K562 (cell line): ENCODE measurements around the gene HIVEP1. TPM values are rescaled to one million over a fixed set of nuclear protein-coding genes. Genes with fewer than 3 reads are reported as not detected.
A peak's percentile ranks its signal among the peaks of the same experiment; 100 is the strongest.

Experiments used
- CHCHD3 ChIP-seq: fragments of 250-450 bp; sonication (Bioruptor Pico); IDR thresholded peaks from 2 replicates; pipeline ENCODE4 v2.1.2; 2022; ENCODE audit warnings: mild to moderate bottlenecking
- CREBBP ChIP-seq: IDR thresholded peaks from one replicate; pipeline ENCODE4 v1.6.1; 2012; ENCODE audit warnings: low read depth, mild to moderate bottlenecking, control low read depth, inconsistent platforms, low read length
- MITF ChIP-seq: IDR thresholded peaks from 2 replicates; pipeline ENCODE4 v1.6.1; 2014; ENCODE audit warnings: antibody characterized with exemption
- NR1H2 ChIP-seq: sonication (generic); formaldehyde crosslinking; IDR thresholded peaks from 2 replicates; pipeline ENCODE4 v1.4.0; 2020; ENCODE audit warnings: mild to moderate bottlenecking, missing genetic modification reagents
- POLR2B ChIP-seq: fragments of 450-650 bp; IDR thresholded peaks from 2 replicates; pipeline ENCODE4 v1.6.1; 2018; ENCODE audit warnings: low read depth; ENCODE audit not compliant: partially characterized antibody
- RAD51 ChIP-seq: fragments of 450-650 bp; IDR thresholded peaks from 2 replicates; pipeline ENCODE4 v1.7.1; 2016; ENCODE audit warnings: low read depth, mild to moderate bottlenecking, borderline replicate concordance
- RHOXF2B ChIP-seq: fragments of 250-450 bp; sonication (Bioruptor Pico); conservative IDR thresholded peaks from 2 replicates; pipeline ENCODE4 v1.5.1; 2021
- RREB1 ChIP-seq: fragments of 250-450 bp; sonication (Bioruptor Pico); IDR thresholded peaks from 2 replicates; pipeline ENCODE4 v1.4.0; 2020
- TBL1XR1 ChIP-seq, 2 experiments: IDR thresholded peaks; 2 replicates each; pipeline ENCODE4 v1.6.1; 2012; ENCODE audit warnings: improper control_type of control experiment in 2 of 2, low read length in 2 of 2, mild to moderate bottlenecking in 1 of 2
- TCF15 ChIP-seq: fragments of 250-450 bp; sonication (Bioruptor Pico); IDR thresholded peaks from 2 replicates; pipeline ENCODE4 v1.8.0; 2022; ENCODE audit warnings: moderate library complexity, mild to moderate bottlenecking, inconsistent platforms
- WHSC1 ChIP-seq: IDR thresholded peaks from one replicate; pipeline ENCODE4 v1.6.1; 2012; ENCODE audit warnings: low read length, control low read depth, inconsistent platforms
- ZC3H11A ChIP-seq: IDR thresholded peaks from 2 replicates; pipeline ENCODE4 v1.6.1; 2012; ENCODE audit warnings: low read depth, low read length, improper control_type of control experiment
- ZNF12 ChIP-seq: sonication (generic); formaldehyde crosslinking; IDR thresholded peaks from 2 replicates; pipeline ENCODE4 v1.4.0; 2020; ENCODE audit warnings: mild to moderate bottlenecking, missing genetic modification reagents
- ZNF165 ChIP-seq: fragments of 250-450 bp; sonication (Bioruptor Pico); IDR thresholded peaks from 2 replicates; pipeline ENCODE4 v1.4.0; 2020; ENCODE audit warnings: borderline replicate concordance
- ZNF212 ChIP-seq: fragments of 450-650 bp; formaldehyde crosslinking; IDR thresholded peaks from 2 replicates; pipeline ENCODE4 v1.4.0; 2020; ENCODE audit warnings: mild to moderate bottlenecking
- ZNF253 ChIP-seq: fragments of 250-450 bp; sonication (Bioruptor Pico); conservative IDR thresholded peaks from 2 replicates; pipeline ENCODE4 v1.6.1; 2021; ENCODE audit warnings: mild to moderate bottlenecking
- ZNF79 ChIP-seq: fragments of 250-450 bp; sonication (Bioruptor Pico); IDR thresholded peaks from 2 replicates; pipeline ENCODE4 v1.4.0; 2020; ENCODE audit warnings: low read depth, mild to moderate bottlenecking, moderate library complexity
- ZZZ3 ChIP-seq: fragments of 450-650 bp; IDR thresholded peaks from 2 replicates; pipeline ENCODE4 v1.6.1; 2016; ENCODE audit warnings: antibody characterized with exemption, mild to moderate bottlenecking, moderate library complexity
- polyA plus RNA-seq, 8 experiments: library from polyadenylated mRNA; depleted of rRNA in 4 of 8; stranded (reverse) in 5 of 8; unstranded in 3 of 8; fragments of >200 nt; fragmentation: Nextera tagmentation in 2 of 8; fragmentation: Illumina TruSeq in 1 of 8; extraction: Ambion mirVana in 2 of 8; extraction: Trizol in 1 of 8; gene quantifications; 2 replicates each; pipeline versions ENCODE4 v1.2.1 to v1.2.3, GENCODE V29; 2011 to 2014; ENCODE audit warnings: inconsistent platforms in 1 of 8, missing spikeins in 1 of 8
- total RNA-seq, 7 experiments: library from RNA; depleted of rRNA in 6 of 7; stranded (reverse); fragments of >200 nt in 6 of 7; fragmentation: Illumina TruSeq in 2 of 7; extraction: Trizol in 2 of 7; gene quantifications; 2 replicates each; pipeline versions ENCODE4 v1.2.1 to v1.2.3, GENCODE V29; 2011 to 2021; ENCODE audit warnings: low replicate concordance in 1 of 7

HIVEP1 gene
- total and polyA plus RNA-seq, 9 of the 15 experiments (the other 6 are each of a cell fraction or from before 2014, with no cell fraction given): 6.0 to 33.3 (median 21.7) TPM

GRCh38 chr6:12008366-12009179 lies 3.5 kb upstream of the HIVEP1 start (continued):
- TF ChIP-seq RHOXF2B: no peak
- no peak for TF ChIP-seq TCF15 (CRISPR knock-in tag)
- 0 out of 2 replicates have a peak, but pooled peaks have one; percentile 9 for TF ChIP-seq MITF
- TF ChIP-seq ZNF79 (CRISPR knock-in tag): no peak
- no peak for TF ChIP-seq ZNF212 (CRISPR knock-in tag)
- TF ChIP-seq ZNF253 (CRISPR knock-in tag): no peak
- TF ChIP-seq ZZZ3: no peak
- TF ChIP-seq ZNF12 (CRISPR knock-in tag): peak; percentile 42; the same call in 1 of the 2 replicates
- TF ChIP-seq POLR2B: peak; percentile 91
- peak; percentile 29; the same call in 1 of the 2 replicates for TF ChIP-seq CHCHD3 (CRISPR knock-in tag)
- TF ChIP-seq ZNF165 (CRISPR knock-in tag): 0 out of 2 replicates have a peak, but pooled peaks have one; percentile 26
- no peak for TF ChIP-seq RREB1 (CRISPR knock-in tag)
- no peak for TF ChIP-seq WHSC1
- TF ChIP-seq CREBBP: no peak
- TF ChIP-seq NR1H2 (CRISPR knock-in tag): no peak
- TF ChIP-seq ZC3H11A: no peak; the same call in 1 of the 2 replicates
- no peak for TF ChIP-seq RAD51
- peak in 1 of 2 experiments; percentile 73; a peak in 1 of 4 replicates for TF ChIP-seq TBL1XR1 (IDR thresholded peaks at IDR 0.05; ENCODE audit: low read length in 2 of 2)
